ENCODE data around the gene COL23A1. TPM values are rescaled to one million over a fixed set of nuclear protein-coding genes. Genes with fewer than 3 reads are reported as not detected.

COL23A1 gene
- total RNA-seq, 1 experiment from 2014 or later: 0.18 TPM

DNA sequence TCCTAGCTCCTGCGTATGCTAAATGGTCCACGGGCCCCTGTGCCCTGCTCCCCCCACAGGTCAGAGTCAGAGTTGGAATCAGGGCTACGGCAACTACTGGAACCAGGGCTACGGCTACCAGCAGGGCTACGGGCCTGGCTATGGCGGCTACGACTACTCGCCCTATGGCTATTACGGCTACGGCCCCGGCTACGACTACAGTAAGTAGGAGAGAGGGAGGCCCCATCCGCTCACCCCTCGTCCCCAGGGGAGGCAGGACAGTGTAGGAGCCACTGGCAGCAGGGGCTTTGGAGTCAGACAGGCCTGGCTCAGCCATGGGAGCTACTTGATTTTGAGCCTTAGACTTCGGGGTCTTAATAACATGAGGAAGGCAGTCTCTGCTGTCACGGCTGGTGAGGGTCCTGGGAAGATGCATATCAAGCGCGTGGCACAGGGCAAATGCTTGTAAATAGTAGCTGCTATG lies 380.1 kb downstream of the COL23A1 start:
- peaks cover 98% of the 10 kb centered on the region for H3K36me3 Mint-ChIP-seq (ENCODE audit: insufficient read depth, unreplicated experiment)
- TF ChIP-seq, protein P1, sequence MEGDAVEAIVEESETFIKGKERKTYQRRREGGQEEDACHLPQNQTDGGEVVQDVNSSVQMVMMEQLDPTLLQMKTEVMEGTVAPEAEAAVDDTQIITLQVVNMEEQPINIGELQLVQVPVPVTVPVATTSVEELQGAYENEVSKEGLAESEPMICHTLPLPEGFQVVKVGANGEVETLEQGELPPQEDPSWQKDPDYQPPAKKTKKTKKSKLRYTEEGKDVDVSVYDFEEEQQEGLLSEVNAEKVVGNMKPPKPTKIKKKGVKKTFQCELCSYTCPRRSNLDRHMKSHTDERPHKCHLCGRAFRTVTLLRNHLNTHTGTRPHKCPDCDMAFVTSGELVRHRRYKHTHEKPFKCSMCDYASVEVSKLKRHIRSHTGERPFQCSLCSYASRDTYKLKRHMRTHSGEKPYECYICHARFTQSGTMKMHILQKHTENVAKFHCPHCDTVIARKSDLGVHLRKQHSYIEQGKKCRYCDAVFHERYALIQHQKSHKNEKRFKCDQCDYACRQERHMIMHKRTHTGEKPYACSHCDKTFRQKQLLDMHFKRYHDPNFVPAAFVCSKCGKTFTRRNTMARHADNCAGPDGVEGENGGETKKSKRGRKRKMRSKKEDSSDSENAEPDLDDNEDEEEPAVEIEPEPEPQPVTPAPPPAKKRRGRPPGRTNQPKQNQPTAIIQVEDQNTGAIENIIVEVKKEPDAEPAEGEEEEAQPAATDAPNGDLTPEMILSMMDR (IDR thresholded peaks at IDR 0.05; ENCODE audit: insufficient read depth in 1 of 2, low read depth in 1 of 2, low read length in 1 of 2, severe bottlenecking in 1 of 2, unreplicated experiment in 1 of 2): no peak

DNA sequence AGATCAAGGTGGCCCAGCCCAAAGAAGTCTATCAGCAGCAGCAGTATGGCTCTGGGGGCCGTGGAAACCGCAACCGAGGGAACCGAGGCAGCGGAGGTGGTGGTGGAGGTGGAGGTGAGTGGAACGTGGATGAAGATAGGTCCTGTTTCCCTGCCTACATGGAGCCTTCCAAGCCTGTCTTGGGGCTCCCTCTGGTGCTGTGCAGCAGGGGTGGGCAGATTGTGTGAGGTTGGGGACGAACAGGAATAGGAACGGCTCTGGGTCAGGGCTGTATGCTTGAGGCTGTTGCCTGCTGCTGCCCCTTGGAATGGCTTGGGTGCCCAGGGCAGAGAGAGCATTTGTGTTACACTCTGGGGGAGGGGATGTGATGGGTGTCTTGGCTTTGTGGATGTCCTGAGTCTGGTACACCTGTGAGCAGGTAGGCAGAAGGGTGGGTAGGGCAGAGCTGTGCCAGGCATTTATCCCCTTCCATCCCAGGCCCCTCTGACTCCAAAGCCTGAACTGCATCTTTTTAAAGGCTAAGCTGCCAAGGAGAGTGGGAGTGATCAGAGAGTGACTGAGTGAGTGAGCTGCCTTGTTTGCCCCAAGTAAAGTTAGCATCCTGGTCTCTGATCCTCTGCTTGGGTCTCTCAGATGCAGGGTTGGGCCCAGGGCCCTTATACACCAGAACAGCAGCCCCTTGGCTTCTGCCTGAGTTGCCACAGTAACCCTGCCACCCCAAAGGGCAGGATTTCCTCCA lies 380.7 kb downstream of the COL23A1 start:
- Mint-ChIP-seq H3K27me3 (ENCODE audit: insufficient read depth, unreplicated experiment) (no peaks in the 10 kb centered on the region), H3K27ac (ENCODE audit: unreplicated experiment) (peak overlapping the region; percentile 53), H3K36me3 (ENCODE audit: insufficient read depth, unreplicated experiment) (peaks cover 95% of the 10 kb centered on the region), H3K9me3 (ENCODE audit: unreplicated experiment) (no peaks in the 10 kb centered on the region), H3K4me1 (ENCODE audit: low read depth, unreplicated experiment) (peaks cover 20% of the 10 kb centered on the region), H3K4me3 (ENCODE audit: unreplicated experiment) (no peak overlapping the region)
- no peak for DNase-seq
- Histone ChIP-seq H3K27me3 (replicated peaks; ENCODE audit: control insufficient read depth, insufficient read depth, low read length) (no peaks in the 10 kb centered on the region), H3K4me3 (ENCODE audit: low read depth, low read length) (no peak overlapping the region), H3K36me3 (ENCODE audit: control insufficient read depth, insufficient read depth, low read length) (peaks cover 20% of the 10 kb centered on the region), H3K9me3 (no peaks in the 10 kb centered on the region), H3K4me1 (peaks cover 9% of the 10 kb centered on the region; the same call in 1 of the 2 replicates)
- intact Hi-C loops (cut with micrococcal nuclease; ENCODE audit: unreplicated experiment): no loop called here
- ChIA-PET POLR2A (interaction anchor here (0.6 kb wide), 1 partner anchor 54 kb away, joined by 3 read pairs; no protein-coding TSS in a partner anchor), CTCF (no interaction called here)
- TF ChIP-seq, protein P1 (IDR thresholded peaks at IDR 0.05; ENCODE audit: insufficient read depth in 1 of 2, low read depth in 1 of 2, low read length in 1 of 2, severe bottlenecking in 1 of 2, unreplicated experiment in 1 of 2): no peak
- BruUV-seq (replicated peaks): no TSS peak

More for the DNA sequence above, 380.1 kb downstream of the COL23A1 start:
- BruUV-seq (replicated peaks): no TSS peak
- Histone ChIP-seq H3K9me3 (no peaks in the 10 kb centered on the region), H3K27me3 (replicated peaks; ENCODE audit: control insufficient read depth, insufficient read depth, low read length) (no peaks in the 10 kb centered on the region), H3K4me1 (peaks cover 9% of the 10 kb centered on the region; the same call in 1 of the 2 replicates), H3K36me3 (ENCODE audit: control insufficient read depth, insufficient read depth, low read length) (peaks cover 22% of the 10 kb centered on the region), H3K4me3 (ENCODE audit: low read depth, low read length) (no peak overlapping the region)
- CTCF ChIA-PET: no interaction called here
- intact Hi-C loops (cut with micrococcal nuclease; ENCODE audit: unreplicated experiment): no loop called here
- no peak for DNase-seq
- Mint-ChIP-seq H3K4me1 (ENCODE audit: low read depth, unreplicated experiment) (peaks cover 18% of the 10 kb centered on the region), H3K9me3 (ENCODE audit: unreplicated experiment) (no peaks in the 10 kb centered on the region), H3K27me3 (ENCODE audit: insufficient read depth, unreplicated experiment) (no peaks in the 10 kb centered on the region), H3K4me3 (ENCODE audit: unreplicated experiment) (no peak overlapping the region), H3K27ac (ENCODE audit: unreplicated experiment) (peak overlapping the region; percentile 53)
- POLR2A ChIA-PET: no interaction called here

DNA sequence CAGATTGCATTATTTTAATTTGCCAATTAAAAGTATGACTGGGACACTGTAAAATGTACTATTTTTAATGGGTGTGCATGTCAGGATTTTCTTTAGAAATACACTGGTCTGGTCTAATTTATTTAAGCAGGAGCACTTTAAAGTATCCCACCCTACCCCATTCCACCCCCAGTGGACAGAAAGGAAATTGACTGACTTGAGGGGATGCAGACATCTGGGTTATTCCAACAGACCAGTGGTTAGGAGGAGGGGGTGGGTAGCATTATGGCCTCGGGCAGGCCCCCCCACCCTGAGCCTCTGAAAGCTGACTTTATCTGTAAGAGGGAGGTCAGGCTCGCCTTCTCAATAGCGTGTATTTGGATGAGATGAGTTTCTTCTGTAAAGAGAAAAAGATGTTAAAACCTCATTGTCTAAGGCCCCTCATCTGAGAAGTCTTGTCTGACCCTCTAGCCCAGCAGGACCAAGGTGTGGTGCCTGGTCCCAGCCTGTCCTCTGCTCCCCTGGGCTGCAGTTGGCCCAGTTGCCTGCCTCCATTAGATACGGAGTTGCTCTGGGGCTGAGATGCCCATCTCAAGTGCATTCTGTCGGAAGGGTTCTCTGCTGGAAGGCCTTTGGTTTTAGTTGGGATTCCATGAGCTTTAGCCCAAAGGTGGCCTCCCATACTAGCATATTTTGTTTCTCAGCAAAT lies 381.5 kb downstream of the COL23A1 start:
- Mint-ChIP-seq H3K27me3 (ENCODE audit: insufficient read depth, unreplicated experiment) (peaks cover 2% of the 10 kb centered on the region), H3K36me3 (ENCODE audit: insufficient read depth, unreplicated experiment) (peaks cover 96% of the 10 kb centered on the region), H3K4me1 (ENCODE audit: low read depth, unreplicated experiment) (peaks cover 22% of the 10 kb centered on the region), H3K9me3 (ENCODE audit: unreplicated experiment) (no peaks in the 10 kb centered on the region), H3K4me3 (ENCODE audit: unreplicated experiment) (no peak overlapping the region), H3K27ac (ENCODE audit: unreplicated experiment) (peak overlapping the region; percentile 53)
- ChIA-PET POLR2A (interaction anchor here (0.6 kb wide), 1 partner anchor 54 kb away, joined by 3 read pairs; no protein-coding TSS in a partner anchor), CTCF (no interaction called here)
- Histone ChIP-seq H3K4me3 (ENCODE audit: low read depth, low read length) (no peak overlapping the region), H3K4me1 (peaks cover 9% of the 10 kb centered on the region; the same call in 1 of the 2 replicates), H3K36me3 (ENCODE audit: control insufficient read depth, insufficient read depth, low read length) (peaks cover 18% of the 10 kb centered on the region), H3K9me3 (no peaks in the 10 kb centered on the region), H3K27me3 (replicated peaks; ENCODE audit: control insufficient read depth, insufficient read depth, low read length) (no peaks in the 10 kb centered on the region)
- intact Hi-C loops (cut with micrococcal nuclease; ENCODE audit: unreplicated experiment): no loop called here
- TF ChIP-seq, protein P1 (IDR thresholded peaks at IDR 0.05; ENCODE audit: insufficient read depth in 1 of 2, low read depth in 1 of 2, low read length in 1 of 2, severe bottlenecking in 1 of 2, unreplicated experiment in 1 of 2): peak in 1 of 2 experiments; percentile 9
- peak in 1 of 2 experiments; percentile 8 for DNase-seq
- BruUV-seq (replicated peaks): no TSS peak

All from Caco-2 (cell line).